GM10266 (cell line): Measurements from ENCODE around the gene SORCS2.

Source experiments
- DNase-seq: peaks from one replicate; pipeline ENCODE4 v3.0.0; 2012; ENCODE audit errors: extremely low spot score
- CTCF ChIP-seq: IDR thresholded peaks from 2 replicates; pipeline ENCODE4 v1.5.1; 2012; ENCODE audit warnings: mild to moderate bottlenecking, low read depth; ENCODE audit not compliant: control insufficient read depth, insufficient read depth; ENCODE audit errors: missing control alignments

Gene SORCS2

DNA sequence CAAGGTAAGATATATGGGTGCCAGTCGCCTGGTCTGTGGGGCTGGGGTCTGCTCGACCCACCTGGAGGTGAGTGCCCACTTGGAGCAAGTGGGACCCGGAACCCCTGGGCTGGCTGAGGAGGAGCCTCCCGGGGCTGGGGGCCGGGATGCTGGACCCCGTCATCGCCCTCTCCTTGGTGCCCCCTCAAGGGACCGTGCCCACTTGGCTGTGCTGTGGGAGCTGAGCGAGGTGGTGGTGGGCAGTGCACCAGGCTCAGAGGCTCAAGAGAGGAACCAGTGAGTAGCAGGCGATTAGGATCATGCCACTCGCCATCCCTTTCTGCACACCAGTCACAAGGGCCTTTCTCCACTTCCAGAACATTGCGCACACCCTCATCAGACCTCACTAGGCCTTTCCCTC lies 446.2 kb downstream of the SORCS2 start:
- no peak for DNase-seq
- TF ChIP-seq CTCF: no peak

GRCh38 chr4:7638984-7639789 lies 446.8 kb downstream of the SORCS2 start:
- no peak for DNase-seq
- no peak for TF ChIP-seq CTCF

DNA sequence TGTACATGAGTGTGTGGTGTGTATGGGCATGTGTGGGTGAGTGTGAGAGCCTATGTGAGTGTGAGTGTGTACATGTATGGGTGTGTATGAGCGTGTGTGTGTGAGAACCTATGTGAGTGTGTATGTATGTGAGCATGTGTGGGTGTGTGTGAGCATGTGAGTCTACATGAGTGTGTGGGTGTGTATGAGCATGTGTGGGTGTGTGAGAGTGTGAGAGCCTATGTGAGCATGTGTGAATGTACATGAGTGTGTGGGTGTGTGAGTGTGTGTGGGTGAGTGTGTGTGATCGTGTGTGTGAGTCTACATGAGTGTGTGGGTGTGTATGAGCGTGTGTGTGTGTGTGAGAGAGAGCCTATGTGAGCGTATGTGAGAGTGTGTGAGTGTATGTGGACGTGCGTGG lies 447.8 kb downstream of the SORCS2 start:
- DNase-seq: no peak
- no peak for TF ChIP-seq CTCF

DNA sequence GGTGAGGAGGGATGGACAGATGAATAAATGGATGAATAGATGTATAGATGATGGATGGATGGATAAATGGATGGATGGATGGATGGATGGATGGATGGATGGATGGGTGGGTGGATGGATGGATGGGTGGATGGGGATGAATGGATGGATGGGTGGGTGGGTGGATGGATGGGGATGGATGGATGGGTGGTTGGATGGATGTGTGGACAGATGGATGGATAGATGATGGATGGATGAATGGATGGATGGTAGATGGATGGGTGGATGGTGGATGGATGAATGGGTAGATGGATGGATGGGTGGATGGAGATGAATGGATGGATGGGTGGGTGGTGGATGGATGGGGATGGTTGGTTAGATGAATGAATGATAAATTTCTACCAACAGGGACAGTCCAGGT lies 449.4 kb downstream of the SORCS2 start:
- DNase-seq: no peak
- no peak for TF ChIP-seq CTCF

- DNase-seq: no peak
- TF ChIP-seq CTCF: no peak
Measured at GRCh38 chr4:7642741-7643458, 450.6 kb downstream of the SORCS2 start.

- TF ChIP-seq CTCF: no peak
Measured at GRCh38 chr4:7645158-7645557, 452.8 kb downstream of the SORCS2 start.

GRCh38 chr4:7645956-7646355 lies 453.6 kb downstream of the SORCS2 start:
- TF ChIP-seq CTCF: no peak
- no peak for DNase-seq

More at GRCh38 chr4:7645158-7645557, 452.8 kb downstream of the SORCS2 start:
- no peak for DNase-seq
